ACC112 (cell line): ENCODE results near the gene EME2.

Experiments used
- H2AFZ ChIP-seq: fragments of 200-600 bp; sonication (generic); one replicate; pipeline ENCODE4 v1.6.0; 2017; ENCODE audit warnings: antibody characterized with exemption, low read length; ENCODE audit not compliant: unreplicated experiment
- H3K27ac ChIP-seq: fragments of 200-600 bp; sonication (generic); 2 replicates; pipeline ENCODE4 v1.5.1; 2014; ENCODE audit warnings: low read depth, mild to moderate bottlenecking, antibody characterized with exemption, low read length, moderate library complexity
- H3K27me3 ChIP-seq: fragments of 200-600 bp; sonication (generic); 2 replicates; pipeline ENCODE4 v1.6.1; 2014; ENCODE audit warnings: mild to moderate bottlenecking, antibody characterized with exemption, low read length, moderate library complexity, mixed read lengths; ENCODE audit not compliant: insufficient read depth
- H3K36me3 ChIP-seq: fragments of 200-600 bp; sonication (generic); 2 replicates; pipeline ENCODE4 v1.6.1; 2016; ENCODE audit warnings: mild to moderate bottlenecking, antibody characterized with exemption, low read length, moderate library complexity, mixed read lengths; ENCODE audit not compliant: insufficient read depth
- H3K4me1 ChIP-seq: fragments of 200-600 bp; sonication (generic); one replicate; pipeline ENCODE4 v1.6.1; 2016; ENCODE audit warnings: low read length, mixed read lengths; ENCODE audit not compliant: insufficient read depth, unreplicated experiment, control insufficient read depth
- H3K4me3 ChIP-seq: fragments of 200-600 bp; sonication (generic); 2 replicates; pipeline ENCODE4 v1.5.1; 2014; ENCODE audit warnings: mild to moderate bottlenecking, low read depth, low read length
- H3K79me2 ChIP-seq: fragments of 200-600 bp; sonication (generic); one replicate; pipeline ENCODE4 v1.6.0; 2016; ENCODE audit warnings: low read length; ENCODE audit not compliant: control insufficient read depth, unreplicated experiment, insufficient read depth

The EME2 gene

GRCh38 chr16:1812732-1813163 is 40.1 kb downstream of the EME2 start:
- Histone ChIP-seq H2AFZ (no peak overlapping the region), H3K79me2 (no peaks in the 10 kb centered on the region), H3K27ac (no peak overlapping the region), H3K4me1 (no peaks in the 10 kb centered on the region), H3K4me3 (no peak overlapping the region), H3K36me3 (no peaks in the 10 kb centered on the region), H3K27me3 (no peaks in the 10 kb centered on the region)

GRCh38 chr16:1815461-1815860 is 42.9 kb downstream of the EME2 start:
- Histone ChIP-seq H3K36me3 (no peaks in the 10 kb centered on the region), H3K4me3 (no peak overlapping the region), H3K4me1 (no peaks in the 10 kb centered on the region), H2AFZ (no peak overlapping the region), H3K79me2 (no peaks in the 10 kb centered on the region), H3K27me3 (no peaks in the 10 kb centered on the region), H3K27ac (no peak overlapping the region)

GRCh38 chr16:1816396-1817275 is 44.0 kb downstream of the EME2 start:
- no peak overlapping the region for H3K27ac ChIP-seq
- no peaks in the 10 kb centered on the region for H3K36me3 ChIP-seq
- no peaks in the 10 kb centered on the region for H3K79me2 ChIP-seq
- no peak overlapping the region for H2AFZ ChIP-seq
- no peak overlapping the region for H3K4me3 ChIP-seq
- no peaks in the 10 kb centered on the region for H3K27me3 ChIP-seq
- no peaks in the 10 kb centered on the region for H3K4me1 ChIP-seq

GRCh38 chr16:1817276-1817589 is 44.6 kb downstream of the EME2 start:
- Histone ChIP-seq H3K79me2 (no peaks in the 10 kb centered on the region), H3K4me1 (no peaks in the 10 kb centered on the region), H2AFZ (no peak overlapping the region), H3K27me3 (no peaks in the 10 kb centered on the region), H3K27ac (no peak overlapping the region), H3K4me3 (no peak overlapping the region), H3K36me3 (no peaks in the 10 kb centered on the region)

- H2AFZ ChIP-seq: no peak overlapping the region
- no peak overlapping the region for H3K27ac ChIP-seq
- no peak overlapping the region for H3K4me3 ChIP-seq
- no peaks in the 10 kb centered on the region for H3K36me3 ChIP-seq
- H3K27me3 ChIP-seq: no peaks in the 10 kb centered on the region
- H3K4me1 ChIP-seq: no peaks in the 10 kb centered on the region
- no peaks in the 10 kb centered on the region for H3K79me2 ChIP-seq
These were observed 45.1 kb downstream of the EME2 start for GRCh38 chr16:1817716-1818115.

- H3K36me3 ChIP-seq: no peaks in the 10 kb centered on the region
- no peaks in the 10 kb centered on the region for H3K79me2 ChIP-seq
- no peaks in the 10 kb centered on the region for H3K27me3 ChIP-seq
- H2AFZ ChIP-seq: no peak overlapping the region
- no peak overlapping the region for H3K27ac ChIP-seq
- H3K4me3 ChIP-seq: no peak overlapping the region
- no peaks in the 10 kb centered on the region for H3K4me1 ChIP-seq
These were observed 45.7 kb downstream of the EME2 start for GRCh38 chr16:1818204-1818872.

GRCh38 chr16:1818873-1819525 is 46.4 kb downstream of the EME2 start:
- H3K36me3 ChIP-seq: no peaks in the 10 kb centered on the region
- no peaks in the 10 kb centered on the region for H3K27me3 ChIP-seq
- H3K4me1 ChIP-seq: no peaks in the 10 kb centered on the region
- H3K27ac ChIP-seq: no peak overlapping the region
- H3K4me3 ChIP-seq: no peak overlapping the region
- no peaks in the 10 kb centered on the region for H3K79me2 ChIP-seq
- no peak overlapping the region for H2AFZ ChIP-seq

GRCh38 chr16:1819611-1820010 is 47.0 kb downstream of the EME2 start:
- no peaks in the 10 kb centered on the region for H3K36me3 ChIP-seq
- no peak overlapping the region for H3K27ac ChIP-seq
- H3K4me3 ChIP-seq: no peak overlapping the region
- no peaks in the 10 kb centered on the region for H3K27me3 ChIP-seq
- H3K4me1 ChIP-seq: no peaks in the 10 kb centered on the region
- H2AFZ ChIP-seq: no peak overlapping the region
- no peaks in the 10 kb centered on the region for H3K79me2 ChIP-seq

GRCh38 chr16:1820096-1820945 is 47.7 kb downstream of the EME2 start:
- no peak overlapping the region for H3K4me3 ChIP-seq
- no peak overlapping the region for H2AFZ ChIP-seq
- H3K4me1 ChIP-seq: peaks cover under 1% of the 10 kb centered on the region
- no peak overlapping the region for H3K27ac ChIP-seq
- no peaks in the 10 kb centered on the region for H3K36me3 ChIP-seq
- H3K27me3 ChIP-seq: no peaks in the 10 kb centered on the region
- H3K79me2 ChIP-seq: no peaks in the 10 kb centered on the region

GRCh38 chr16:1820946-1821290 is 48.3 kb downstream of the EME2 start:
- H3K79me2 ChIP-seq: no peaks in the 10 kb centered on the region
- H3K36me3 ChIP-seq: no peaks in the 10 kb centered on the region
- H3K27me3 ChIP-seq: no peaks in the 10 kb centered on the region
- H3K4me1 ChIP-seq: peaks cover 6% of the 10 kb centered on the region
- H3K27ac ChIP-seq: no peak overlapping the region
- no peak overlapping the region for H2AFZ ChIP-seq
- no peak overlapping the region for H3K4me3 ChIP-seq
